GM12865 (cell line): ENCODE measurements around the gene SHISA4.

ENCODE experiments used
- DNase-seq: peaks from one replicate; pipeline ENCODE4 v3.0.0; 2010; ENCODE audit warnings: low read depth
- H3K4me3 ChIP-seq: 2 replicates; pipeline ENCODE4 v1.5.1; 2011; ENCODE audit warnings: mild to moderate bottlenecking, low read depth, low read length, control low read depth
- CTCF ChIP-seq: IDR thresholded peaks from 2 replicates; pipeline ENCODE4 v1.5.1; 2011; ENCODE audit warnings: low read length, control low read depth, low read depth, inconsistent platforms; ENCODE audit not compliant: insufficient read depth; ENCODE audit errors: missing control alignments

The SHISA4 gene

GRCh38 chr1:201916649-201917249 lies 28.1 kb downstream of the SHISA4 start:
- peak; percentile 21 for DNase-seq
- H3K4me3 ChIP-seq: no peak overlapping the region
- no peak for TF ChIP-seq CTCF

DNA sequence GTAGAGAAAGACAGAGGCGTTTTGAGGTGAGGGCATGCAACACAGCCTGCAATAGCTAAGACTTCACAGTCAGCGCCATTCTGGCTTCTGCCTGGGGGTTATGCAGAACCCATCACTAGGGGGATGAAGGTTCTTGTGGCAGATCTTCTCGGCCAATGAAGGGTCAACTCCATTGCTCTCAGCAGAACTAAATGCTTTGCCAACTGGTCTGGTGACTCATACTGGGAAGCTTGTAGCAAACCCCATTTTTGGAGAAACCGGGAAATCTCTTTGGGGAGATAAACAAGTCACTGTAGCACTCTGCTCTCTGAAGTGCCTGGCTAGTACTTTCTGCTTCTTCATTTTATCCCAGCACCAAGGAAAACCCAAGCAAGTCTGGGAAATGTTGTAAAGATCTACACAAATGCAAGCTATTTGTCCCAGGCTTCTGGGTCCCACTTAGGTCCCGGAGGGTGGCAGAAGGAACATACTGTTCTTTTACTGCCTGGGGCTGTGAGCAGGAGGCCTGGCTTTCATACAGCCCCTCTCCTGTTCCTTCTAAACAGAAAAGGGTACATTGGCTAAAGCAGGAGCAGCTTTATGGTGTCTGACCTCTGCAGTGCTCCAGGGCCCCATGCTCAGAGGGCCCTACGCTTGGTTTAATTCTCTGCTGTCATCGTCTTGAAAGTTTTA lies 28.8 kb downstream of the SHISA4 start:
- no peak overlapping the region for H3K4me3 ChIP-seq
- DNase-seq: no peak
- no peak for TF ChIP-seq CTCF

DNA sequence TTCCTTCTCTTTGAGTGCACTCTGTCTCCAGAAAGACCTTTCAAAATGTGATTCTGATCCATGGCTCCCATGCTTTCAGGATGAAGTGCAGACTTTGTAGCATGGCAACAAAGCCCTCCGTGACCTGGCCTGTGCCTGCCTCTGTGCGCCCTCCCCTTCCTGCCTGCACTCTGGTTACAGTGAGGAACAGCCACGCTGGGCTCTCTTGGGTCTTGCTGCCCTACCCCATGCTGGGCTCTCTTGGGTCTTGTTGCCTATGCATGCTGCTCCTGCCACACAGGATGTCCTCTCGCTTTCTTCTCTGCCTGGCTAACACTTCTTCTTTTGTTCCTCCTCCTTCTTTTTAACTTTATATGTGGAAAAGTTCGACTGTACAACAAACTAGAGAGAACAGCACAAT lies 29.6 kb downstream of the SHISA4 start:
- no peak for TF ChIP-seq CTCF
- DNase-seq: no peak
- H3K4me3 ChIP-seq: no peak overlapping the region

- no peak for DNase-seq
- no peak for TF ChIP-seq CTCF
- no peak overlapping the region for H3K4me3 ChIP-seq
These were observed 33.4 kb downstream of the SHISA4 start for GRCh38 chr1:201921952-201922558.

GRCh38 chr1:201925301-201925567 lies 36.5 kb downstream of the SHISA4 start:
- no peak for TF ChIP-seq CTCF
- no peak overlapping the region for H3K4me3 ChIP-seq
- no peak for DNase-seq

DNA sequence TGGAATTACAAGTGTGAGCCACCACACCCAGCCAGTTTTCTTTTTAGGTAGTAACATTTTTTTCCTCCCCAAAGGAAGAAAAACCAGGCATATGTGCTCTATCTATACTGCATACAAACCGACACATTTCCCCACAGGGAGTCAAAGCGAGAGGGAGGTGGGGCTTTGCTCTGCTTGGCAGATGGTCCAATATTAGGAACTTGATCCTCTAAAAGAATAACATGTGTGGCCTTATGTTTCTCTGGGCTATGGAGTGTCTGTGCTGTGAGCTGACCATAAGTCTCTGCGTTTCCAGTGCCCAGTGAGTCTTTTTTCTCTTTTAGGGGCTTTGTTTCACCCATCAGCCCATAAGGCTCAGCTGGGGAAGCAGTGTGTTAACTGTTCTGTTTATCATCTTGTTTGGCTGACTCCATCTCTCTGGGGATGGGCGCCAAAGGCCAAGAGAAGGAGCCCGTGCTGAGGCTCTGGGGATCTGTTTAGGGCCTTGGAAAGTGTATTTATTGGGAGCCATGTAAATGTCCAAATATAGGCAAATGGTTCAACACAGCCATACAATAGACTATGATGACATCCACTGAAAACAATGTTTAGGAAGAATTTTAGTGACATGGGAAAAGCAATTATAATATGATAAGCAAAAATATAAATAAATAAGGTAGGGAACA lies 37.4 kb downstream of the SHISA4 start:
- TF ChIP-seq CTCF: no peak
- DNase-seq: no peak
- no peak overlapping the region for H3K4me3 ChIP-seq
